ENCODE data around the gene STK11. TPM values are rescaled to one million over a fixed set of nuclear protein-coding genes. Genes with fewer than 3 reads are reported as not detected.
A peak's percentile ranks its signal among the peaks of the same experiment; 100 is the strongest.

Gene STK11
- total RNA-seq, 4 donors from 2014 or later: 91.5 to 194 (median 149) TPM

DNA sequence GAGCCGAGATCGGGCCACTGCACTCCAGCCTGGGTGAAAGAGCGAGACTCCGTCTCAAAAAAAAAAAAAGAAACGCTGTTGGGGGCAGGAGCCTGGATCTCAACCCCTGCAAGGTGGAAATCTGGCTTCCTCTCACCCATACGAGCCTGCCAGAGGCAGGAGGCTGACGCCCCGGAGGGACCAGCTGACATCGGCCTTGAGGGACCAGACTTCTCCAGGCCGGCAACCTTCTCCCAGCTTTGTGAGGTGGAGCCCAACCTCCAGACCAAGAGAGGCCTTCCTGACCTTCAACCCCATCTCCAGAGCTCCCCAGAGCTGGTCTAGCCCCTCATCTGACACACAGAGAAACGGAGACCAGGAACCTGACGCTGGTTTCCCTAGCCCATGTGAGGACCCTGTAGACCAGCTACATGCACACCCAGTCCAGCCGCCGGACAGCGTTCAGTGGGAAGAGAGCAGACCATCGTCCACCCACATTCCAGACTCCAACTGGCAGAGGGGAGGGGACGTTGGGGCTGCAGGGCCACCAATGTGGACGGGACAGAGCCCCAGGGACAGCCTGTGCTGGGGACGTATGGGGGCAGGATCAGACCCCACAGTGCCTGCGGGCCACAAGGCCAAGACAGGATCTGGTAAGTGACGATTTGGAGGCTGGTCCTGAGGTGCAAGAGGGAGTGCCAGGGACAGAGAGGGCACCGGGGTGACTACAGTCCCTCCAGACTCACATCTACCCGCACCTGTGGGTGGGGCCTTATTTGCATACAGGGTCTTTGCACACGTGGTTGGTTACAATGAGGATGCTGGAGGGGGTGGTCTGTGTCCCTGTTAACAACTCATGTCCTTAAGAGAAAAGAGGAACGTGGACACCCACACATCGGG lies 42.9 kb upstream of the STK11 start:
- no peaks in the 10 kb centered on the region for H3K9me3 ChIP-seq
- H3K4me3 ChIP-seq: no peak overlapping the region
- H3K27me3 ChIP-seq: no peaks in the 10 kb centered on the region
- in situ Hi-C loops (cut with MboI; ENCODE audit: low sequenced_read_pairs in 4 of 4): no loop called here
- intact Hi-C loops (cut with DNase I; ENCODE audit: low total_unique reads): no loop called here
- H3K27ac ChIP-seq: peak overlapping the region; percentile 79 to 85 (median 84)
- TF ChIP-seq CTCF (IDR thresholded peaks at IDR 0.05 in 4 of 5, conservative IDR thresholded peaks at IDR 0.05 in 1 of 5) (no peak), POLR2A (IDR thresholded peaks at IDR 0.05) (no peak)
- DNase-seq (no peak), ATAC-seq (no peak)
- H3K36me3 ChIP-seq: no peaks in the 10 kb centered on the region
- H3K4me1 ChIP-seq: peaks cover 9 to 14% of the 10 kb centered on the region in 2 donors

- peak overlapping the region in 1 of 4 donors; percentile 13 for H3K4me3 ChIP-seq
- no peaks in the 10 kb centered on the region for H3K9me3 ChIP-seq
- H3K4me1 ChIP-seq: peaks cover 9 to 14% of the 10 kb centered on the region in 2 donors
- in situ Hi-C loops (cut with MboI; ENCODE audit: low sequenced_read_pairs in 4 of 4) (no loop called here), intact Hi-C loops (cut with DNase I; ENCODE audit: low total_unique reads) (no loop called here)
- DNase-seq (no peak), ATAC-seq (no peak)
- no peaks in the 10 kb centered on the region for H3K36me3 ChIP-seq
- no peak for TF ChIP-seq CTCF (IDR thresholded peaks at IDR 0.05 in 4 of 5, conservative IDR thresholded peaks at IDR 0.05 in 1 of 5)
- TF ChIP-seq POLR2A (IDR thresholded peaks at IDR 0.05): no peak
- H3K27me3 ChIP-seq: no peaks in the 10 kb centered on the region
- peak overlapping the region; percentile 79 to 85 (median 84) for H3K27ac ChIP-seq
These were observed 42.2 kb upstream of the STK11 start for GRCh38 chr19:1163283-1163933.

GRCh38 chr19:1163934-1164683 lies 41.5 kb upstream of the STK11 start:
- intact Hi-C loops (cut with DNase I; ENCODE audit: low total_unique reads) (no loop called here), in situ Hi-C loops (cut with MboI; ENCODE audit: low sequenced_read_pairs in 4 of 4) (no loop called here)
- peak; percentile 69 to 79 for ATAC-seq
- Histone ChIP-seq H3K27ac (peak overlapping the region; percentile 79 to 85 (median 84)), H3K27me3 (no peaks in the 10 kb centered on the region), H3K4me3 (peak overlapping the region in 1 of 4 donors; percentile 13), H3K9me3 (no peaks in the 10 kb centered on the region), H3K36me3 (no peaks in the 10 kb centered on the region), H3K4me1 (peaks cover 11 to 14% of the 10 kb centered on the region in 2 donors)
- DNase-seq: peak; percentile 73 to 87
- TF ChIP-seq CTCF (IDR thresholded peaks at IDR 0.05 in 4 of 5, conservative IDR thresholded peaks at IDR 0.05 in 1 of 5): no peak
- peak in 1 of 2 donors; percentile 46 for TF ChIP-seq POLR2A (IDR thresholded peaks at IDR 0.05)

DNA sequence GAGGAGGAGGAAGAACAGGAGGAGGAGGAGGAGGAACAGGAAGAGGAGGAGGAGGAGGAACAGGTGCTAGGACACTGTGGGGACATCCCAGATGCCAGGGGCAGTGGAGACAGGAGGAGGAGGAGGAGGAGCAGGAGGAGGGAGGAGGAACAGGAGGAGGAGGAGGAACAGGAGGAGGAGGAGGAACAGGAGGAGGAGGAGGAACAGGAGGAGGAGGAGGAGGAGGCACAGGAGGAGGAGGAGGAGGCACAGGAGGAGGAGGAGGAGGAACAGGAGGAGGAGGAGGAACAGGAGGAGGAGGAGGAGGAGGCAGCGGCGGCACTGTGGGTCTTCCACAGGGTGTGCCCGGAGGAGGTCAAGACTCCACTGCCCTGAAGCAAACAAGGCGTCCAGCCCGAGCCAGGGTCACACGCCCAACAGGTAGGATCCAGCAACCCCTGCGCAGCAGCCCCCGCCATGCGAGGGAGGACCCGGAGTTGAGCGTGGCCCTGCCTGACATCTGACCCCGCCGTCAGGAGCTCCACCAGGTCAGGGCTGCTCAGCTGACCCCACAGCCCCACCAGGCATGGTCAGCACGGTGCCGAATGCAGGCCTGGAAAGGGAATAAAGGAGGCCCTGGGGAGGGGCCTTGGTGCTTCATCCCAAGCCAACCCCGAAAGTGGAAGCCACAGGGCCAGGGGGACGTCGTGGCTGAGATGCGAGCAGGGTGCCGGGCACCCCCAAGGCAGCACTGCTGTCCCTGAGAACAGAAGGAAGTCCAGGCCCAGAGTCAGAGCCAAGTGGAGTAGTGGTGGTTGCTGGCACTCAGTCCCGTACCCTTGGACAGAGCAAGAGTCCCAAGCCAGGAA lies 40.7 kb upstream of the STK11 start:
- Histone ChIP-seq H3K27ac (peak overlapping the region; percentile 79 to 85 (median 84)), H3K36me3 (no peaks in the 10 kb centered on the region), H3K4me3 (no peak overlapping the region), H3K27me3 (no peaks in the 10 kb centered on the region), H3K4me1 (peaks cover 14% of the 10 kb centered on the region in 2 donors), H3K9me3 (no peaks in the 10 kb centered on the region)
- intact Hi-C loops (cut with DNase I; ENCODE audit: low total_unique reads): no loop called here
- no peak for ATAC-seq
- no peak for TF ChIP-seq POLR2A (IDR thresholded peaks at IDR 0.05)
- TF ChIP-seq CTCF (IDR thresholded peaks at IDR 0.05 in 4 of 5, conservative IDR thresholded peaks at IDR 0.05 in 1 of 5): no peak
- no peak for DNase-seq
- in situ Hi-C loops (cut with MboI; ENCODE audit: low sequenced_read_pairs in 4 of 4): no loop called here

Data from gastrocnemius medialis (tissue), 4 donors.